Brain microvascular endothelial cell (primary cell): ENCODE results near the gene KRT6A.

Source experiments
- DNase-seq: peaks from one replicate; pipeline ENCODE4 v3.0.0-alpha.2; 2020
- H3K27ac ChIP-seq: fragments of 250-450 bp; sonication (Bioruptor Pico); 2 replicates; pipeline ENCODE4 v1.5.1; 2020; ENCODE audit warnings: mild to moderate bottlenecking, moderate library complexity
- H3K27me3 ChIP-seq: fragments of 250-450 bp; sonication (Bioruptor Pico); replicated peaks from 2 replicates; pipeline ENCODE4 v1.5.1; 2020; ENCODE audit warnings: mild to moderate bottlenecking
- H3K36me3 ChIP-seq: fragments of 250-450 bp; sonication (Bioruptor Pico); replicated peaks from 2 replicates; pipeline ENCODE4 v1.5.1; 2020; ENCODE audit warnings: mild to moderate bottlenecking
- H3K4me3 ChIP-seq: 2 replicates; pipeline ENCODE4 v1.5.1; 2011; ENCODE audit warnings: low read depth, mild to moderate bottlenecking, control low read depth, low read length, moderate library complexity
- CTCF ChIP-seq: IDR thresholded peaks from 2 replicates; pipeline ENCODE4 v1.5.1; 2011; ENCODE audit warnings: low read depth, mild to moderate bottlenecking, moderate library complexity, low read length, control low read depth, inconsistent platforms; ENCODE audit errors: missing control alignments
- in situ Hi-C: cut with HindIII; loops from 2 replicates; pipeline ENCODE4 v1.10.0; 2017; ENCODE audit warnings: low sequenced_read_pairs, low pct_ligation_motif_present

KRT6A gene

GRCh38 chr12:52519387-52519703, 26.3 kb upstream of the KRT6A start:
- Histone ChIP-seq H3K27ac (no peak overlapping the region), H3K27me3 (no peaks in the 10 kb centered on the region), H3K4me3 (no peak overlapping the region), H3K36me3 (no peaks in the 10 kb centered on the region)
- TF ChIP-seq CTCF, result no peak
- in situ Hi-C loops, result no loop called here
- no peak for DNase-seq

GRCh38 chr12:52518574-52519386, 25.7 kb upstream of the KRT6A start:
- Histone ChIP-seq H3K27me3 (no peaks in the 10 kb centered on the region), H3K27ac (no peak overlapping the region), H3K4me3 (no peak overlapping the region), H3K36me3 (no peaks in the 10 kb centered on the region)
- in situ Hi-C loops, result no loop called here
- DNase-seq, result no peak
- TF ChIP-seq CTCF, result no peak

GRCh38 chr12:52517888-52518287, 24.8 kb upstream of the KRT6A start:
- in situ Hi-C loops, result no loop called here
- TF ChIP-seq CTCF, result no peak
- DNase-seq, result no peak
- H3K36me3 ChIP-seq, result no peaks in the 10 kb centered on the region
- H3K4me3 ChIP-seq, result no peak overlapping the region
- no peak overlapping the region for H3K27ac ChIP-seq
- no peaks in the 10 kb centered on the region for H3K27me3 ChIP-seq

GRCh38 chr12:52517005-52517835, 24.2 kb upstream of the KRT6A start:
- in situ Hi-C loops, result no loop called here
- no peaks in the 10 kb centered on the region for H3K27me3 ChIP-seq
- no peak for TF ChIP-seq CTCF
- H3K4me3 ChIP-seq, result no peak overlapping the region
- H3K36me3 ChIP-seq, result no peaks in the 10 kb centered on the region
- H3K27ac ChIP-seq, result no peak overlapping the region
- no peak for DNase-seq

GRCh38 chr12:52515927-52516831, 23.1 kb upstream of the KRT6A start:
- no peak for TF ChIP-seq CTCF
- H3K27ac ChIP-seq, result no peak overlapping the region
- no peak for DNase-seq
- in situ Hi-C loops, result no loop called here
- H3K4me3 ChIP-seq, result no peak overlapping the region
- no peaks in the 10 kb centered on the region for H3K27me3 ChIP-seq
- H3K36me3 ChIP-seq, result no peaks in the 10 kb centered on the region
